NCI-H1694 treated with DMSO at 0.1 percent for 48 hours (cell line): ENCODE measurements around the gene ECM2.

Experiments used
- DNase-seq: peaks from one replicate; lab custom pipeline; 2025; lab: John Stamatoyannopoulos, UW

Gene ECM2

GRCh38 chr9:92463984-92464383 is 71.8 kb downstream of the ECM2 start:
- no peak for DNase-seq

- DNase-seq = no peak
Observed at GRCh38 chr9:92463387-92463786, 72.4 kb downstream of the ECM2 start.

GRCh38 chr9:92457576-92457975 is 78.2 kb downstream of the ECM2 start:
- no peak for DNase-seq

GRCh38 chr9:92455217-92455616 is 80.6 kb downstream of the ECM2 start:
- no peak for DNase-seq

- DNase-seq = no peak
Observed at GRCh38 chr9:92446536-92446935, 89.3 kb downstream of the ECM2 start.
